Duodenal mucosa (tissue), 2 donors: Measurements from ENCODE around the gene HIRIP3.

ENCODE experiments used
- H3K27ac ChIP-seq: one replicate; pipeline ENCODE4 v1.7.0; 2013; ENCODE audit warnings: low read depth, low read length
- H3K27me3 ChIP-seq, 2 donors: one replicate each; pipeline ENCODE4 v1.7.0; 2013; ENCODE audit warnings: low read length in 2 of 2, control low read depth in 1 of 2; ENCODE audit not compliant: insufficient read depth in 2 of 2, control insufficient read depth in 1 of 2
- H3K36me3 ChIP-seq, 2 donors: one replicate each; pipeline ENCODE4 v1.7.0; 2013; ENCODE audit warnings: low read length in 2 of 2, control low read depth in 1 of 2; ENCODE audit not compliant: insufficient read depth in 2 of 2, control insufficient read depth in 1 of 2
- H3K4me1 ChIP-seq, 2 donors: one replicate each; pipeline ENCODE4 v1.7.0; 2013; ENCODE audit warnings: low read length in 2 of 2, control low read depth in 1 of 2; ENCODE audit not compliant: insufficient read depth in 2 of 2, control insufficient read depth in 1 of 2
- H3K4me3 ChIP-seq, 2 donors: one replicate each; pipeline ENCODE4 v1.7.0; 2013; ENCODE audit warnings: low read length in 2 of 2, low read depth in 1 of 2
- H3K9ac ChIP-seq, 2 donors: one replicate each; pipeline ENCODE4 v1.7.0; 2013; ENCODE audit warnings: low read length in 2 of 2, low read depth in 1 of 2
- H3K9me3 ChIP-seq, 2 donors: one replicate each; pipeline ENCODE4 v1.7.0; 2013; ENCODE audit warnings: low read length in 2 of 2, control low read depth in 1 of 2; ENCODE audit not compliant: control insufficient read depth in 1 of 2

The HIRIP3 gene

DNA sequence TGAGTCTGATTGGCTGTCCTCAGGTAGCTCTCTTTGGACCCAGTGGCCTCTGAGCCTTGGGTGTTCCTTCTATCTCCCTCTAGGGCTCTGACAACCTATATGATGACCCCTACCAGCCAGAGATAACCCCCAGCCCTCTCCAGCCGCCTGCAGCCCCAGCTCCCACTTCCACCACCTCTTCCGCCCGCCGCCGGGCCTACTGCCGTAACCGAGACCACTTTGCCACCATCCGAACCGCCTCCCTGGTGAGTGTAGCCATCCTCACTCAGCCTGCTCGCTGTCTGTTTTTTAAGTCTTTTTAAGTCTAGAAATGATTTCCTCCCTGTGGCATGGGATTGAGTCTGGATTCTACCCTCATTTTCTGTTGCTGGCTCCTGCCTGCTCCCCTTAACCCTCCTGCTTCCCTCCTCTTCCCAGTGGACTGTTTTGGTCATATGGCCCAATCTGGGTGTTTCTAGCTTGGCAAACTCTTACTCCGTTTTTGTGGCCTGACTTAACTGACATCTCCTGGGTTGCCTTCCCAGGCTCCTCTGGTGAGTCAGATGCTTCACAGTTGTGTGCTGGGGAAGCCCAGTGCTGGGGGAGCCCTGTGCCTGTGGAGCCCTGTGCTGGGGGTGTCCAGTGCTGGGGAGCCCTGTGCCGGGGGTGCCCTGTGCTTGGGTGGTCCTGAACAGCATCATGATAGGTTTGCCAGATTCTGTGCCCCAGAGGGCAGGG, 11.8 kb downstream of the HIRIP3 start:
- H3K9ac ChIP-seq = no peak overlapping the region
- H3K4me3 ChIP-seq = no peak overlapping the region
- H3K27ac ChIP-seq = no peak overlapping the region
- H3K4me1 ChIP-seq = no peaks in the 10 kb centered on the region
- no peaks in the 10 kb centered on the region for H3K27me3 ChIP-seq
- peaks cover 82 to 92% of the 10 kb centered on the region in 2 donors for H3K36me3 ChIP-seq
- H3K9me3 ChIP-seq = no peaks in the 10 kb centered on the region

DNA sequence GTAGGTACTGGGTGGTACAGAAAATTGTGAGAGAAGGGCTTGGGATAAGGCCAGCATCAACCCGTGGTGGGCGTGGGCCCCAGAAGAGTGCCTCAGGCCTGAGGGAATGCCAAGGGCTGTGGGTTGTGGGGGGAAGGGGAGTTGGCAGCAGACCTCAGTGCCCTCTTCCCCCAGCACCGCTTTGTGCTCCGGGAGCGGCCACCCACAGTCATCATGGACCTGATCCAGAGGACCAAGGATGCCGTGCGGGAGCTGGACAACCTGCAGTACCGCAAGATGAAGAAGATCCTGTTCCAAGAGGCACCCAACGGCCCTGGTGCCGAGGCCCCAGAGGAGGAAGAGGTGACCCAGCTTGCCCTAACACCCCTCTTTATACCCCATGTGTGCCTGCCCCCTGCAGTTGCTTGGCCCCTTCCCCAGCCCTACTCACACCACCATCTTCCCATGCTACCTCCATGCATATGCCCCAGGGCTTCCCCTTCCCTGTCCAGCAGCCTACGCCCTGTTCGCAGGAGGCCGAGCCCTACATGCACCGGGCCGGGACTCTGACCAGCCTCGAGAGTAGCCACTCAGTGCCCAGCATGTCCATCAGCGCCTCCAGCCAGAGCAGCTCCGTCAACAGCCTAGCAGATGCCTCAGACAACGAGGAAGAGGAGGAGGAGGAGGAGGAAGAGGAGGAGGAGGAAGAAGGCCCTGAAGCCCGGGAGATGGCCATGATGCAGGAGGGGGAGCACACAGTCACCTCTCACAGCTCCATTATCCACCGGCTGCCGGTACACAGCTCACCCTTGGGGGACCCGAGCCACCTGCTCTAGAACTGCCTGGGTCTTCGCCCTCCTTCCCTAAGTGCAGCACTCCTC, 12.6 kb downstream of the HIRIP3 start:
- no peaks in the 10 kb centered on the region for H3K27me3 ChIP-seq
- H3K4me1 ChIP-seq = no peaks in the 10 kb centered on the region
- H3K9ac ChIP-seq = no peak overlapping the region
- no peak overlapping the region for H3K27ac ChIP-seq
- H3K36me3 ChIP-seq = peaks cover 81 to 92% of the 10 kb centered on the region in 2 donors
- H3K4me3 ChIP-seq = no peak overlapping the region
- no peaks in the 10 kb centered on the region for H3K9me3 ChIP-seq

DNA sequence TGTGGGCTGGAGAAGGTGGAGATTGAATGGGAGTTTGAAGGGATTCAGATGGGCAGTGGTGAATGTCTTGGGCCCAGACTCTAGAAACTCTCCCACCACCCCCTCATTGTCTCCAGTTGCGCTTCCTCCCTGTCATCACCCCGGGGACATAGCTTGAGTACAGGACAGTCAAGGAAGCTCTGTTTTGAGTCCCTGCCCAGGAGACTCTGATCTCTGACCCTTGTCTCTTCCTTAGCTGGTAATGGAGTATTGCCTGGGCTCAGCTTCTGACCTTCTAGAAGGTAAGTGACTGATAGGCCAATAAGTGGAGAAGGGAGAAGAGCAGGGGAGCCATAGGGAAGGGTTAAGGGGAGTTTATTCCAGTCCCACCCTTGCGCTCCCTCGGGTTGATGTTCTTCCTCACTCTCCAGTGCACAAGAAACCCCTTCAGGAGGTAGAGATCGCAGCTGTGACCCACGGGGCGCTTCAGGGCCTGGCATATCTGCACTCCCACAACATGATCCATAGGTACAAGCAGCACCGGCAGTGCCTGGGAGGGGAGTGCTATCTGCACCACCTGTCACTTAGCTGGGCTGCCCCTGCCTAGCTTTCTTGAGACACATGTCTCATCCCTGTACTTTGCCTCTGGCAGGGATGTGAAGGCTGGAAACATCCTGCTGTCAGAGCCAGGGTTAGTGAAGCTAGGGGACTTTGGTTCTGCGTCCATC, 16.7 kb downstream of the HIRIP3 start:
- Histone ChIP-seq H3K4me3 (no peak overlapping the region), H3K9ac (no peak overlapping the region), H3K9me3 (no peaks in the 10 kb centered on the region), H3K27me3 (no peaks in the 10 kb centered on the region), H3K36me3 (peaks cover 50 to 61% of the 10 kb centered on the region in 2 donors), H3K27ac (no peak overlapping the region), H3K4me1 (peaks cover 27% of the 10 kb centered on the region in 2 donors)

DNA sequence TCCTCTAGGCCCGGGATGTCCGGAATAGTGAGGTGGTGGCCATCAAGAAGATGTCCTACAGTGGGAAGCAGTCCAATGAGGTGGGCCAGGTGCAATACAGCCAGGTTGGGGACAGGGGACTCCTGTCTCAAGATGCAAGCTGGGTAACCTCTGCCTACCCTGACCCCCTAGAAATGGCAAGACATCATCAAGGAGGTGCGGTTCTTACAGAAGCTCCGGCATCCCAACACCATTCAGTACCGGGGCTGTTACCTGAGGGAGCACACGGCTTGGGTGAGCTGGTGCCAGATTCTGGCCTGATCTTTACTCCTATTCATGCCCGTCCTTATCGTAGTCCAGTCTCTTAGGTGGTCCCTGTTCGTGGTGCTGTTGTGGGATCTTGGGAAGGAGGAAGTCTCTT, 17.3 kb downstream of the HIRIP3 start:
- Histone ChIP-seq H3K4me1 (peaks cover 29 to 31% of the 10 kb centered on the region in 2 donors), H3K36me3 (peaks cover 46 to 54% of the 10 kb centered on the region in 2 donors), H3K9ac (no peak overlapping the region), H3K4me3 (no peak overlapping the region), H3K27ac (no peak overlapping the region), H3K9me3 (no peaks in the 10 kb centered on the region), H3K27me3 (no peaks in the 10 kb centered on the region)

DNA sequence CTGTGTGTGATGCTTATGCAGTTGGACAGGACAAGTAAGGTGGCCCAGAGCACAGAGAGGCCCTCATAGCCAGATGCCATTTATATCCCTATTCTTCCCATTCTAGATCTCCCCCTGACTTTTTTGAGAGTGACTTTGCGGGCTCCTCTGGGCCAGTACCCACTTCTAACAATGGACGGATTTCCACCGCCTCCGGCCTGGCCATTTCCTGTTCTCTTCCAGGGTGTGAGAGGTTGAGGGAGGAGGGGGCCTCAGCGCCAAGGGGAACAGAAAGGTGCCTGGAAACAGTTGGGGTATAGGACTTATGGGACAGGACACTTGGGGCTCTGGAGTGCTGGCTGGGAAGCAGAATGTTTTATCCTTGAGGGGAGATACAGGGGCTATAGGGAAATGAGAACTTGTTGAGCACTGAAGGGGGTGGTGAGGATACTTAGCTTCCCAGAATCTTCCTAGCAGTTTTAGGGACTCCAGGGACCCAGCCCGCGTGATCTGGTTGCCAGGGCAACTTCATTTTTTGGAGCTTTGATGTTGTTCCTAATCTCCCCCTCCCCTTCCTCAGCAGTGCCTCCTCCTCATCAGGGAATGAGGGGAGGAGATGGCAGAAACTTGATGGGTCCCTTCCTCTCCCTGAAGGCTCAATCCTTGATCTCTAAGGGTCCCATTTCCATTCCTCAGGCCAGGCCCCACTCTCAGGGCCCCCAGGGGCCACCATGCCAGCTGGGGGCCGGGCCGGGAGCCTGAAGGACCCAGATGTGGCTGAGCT, 18.2 kb downstream of the HIRIP3 start:
- H3K9me3 ChIP-seq = no peaks in the 10 kb centered on the region
- H3K4me1 ChIP-seq = peaks cover 31 to 33% of the 10 kb centered on the region in 2 donors
- H3K27ac ChIP-seq = no peak overlapping the region
- H3K27me3 ChIP-seq = no peaks in the 10 kb centered on the region
- peak overlapping the region in 1 of 2 donors; percentile 96 for H3K4me3 ChIP-seq
- no peak overlapping the region for H3K9ac ChIP-seq
- peaks cover 37 to 48% of the 10 kb centered on the region in 2 donors for H3K36me3 ChIP-seq

DNA sequence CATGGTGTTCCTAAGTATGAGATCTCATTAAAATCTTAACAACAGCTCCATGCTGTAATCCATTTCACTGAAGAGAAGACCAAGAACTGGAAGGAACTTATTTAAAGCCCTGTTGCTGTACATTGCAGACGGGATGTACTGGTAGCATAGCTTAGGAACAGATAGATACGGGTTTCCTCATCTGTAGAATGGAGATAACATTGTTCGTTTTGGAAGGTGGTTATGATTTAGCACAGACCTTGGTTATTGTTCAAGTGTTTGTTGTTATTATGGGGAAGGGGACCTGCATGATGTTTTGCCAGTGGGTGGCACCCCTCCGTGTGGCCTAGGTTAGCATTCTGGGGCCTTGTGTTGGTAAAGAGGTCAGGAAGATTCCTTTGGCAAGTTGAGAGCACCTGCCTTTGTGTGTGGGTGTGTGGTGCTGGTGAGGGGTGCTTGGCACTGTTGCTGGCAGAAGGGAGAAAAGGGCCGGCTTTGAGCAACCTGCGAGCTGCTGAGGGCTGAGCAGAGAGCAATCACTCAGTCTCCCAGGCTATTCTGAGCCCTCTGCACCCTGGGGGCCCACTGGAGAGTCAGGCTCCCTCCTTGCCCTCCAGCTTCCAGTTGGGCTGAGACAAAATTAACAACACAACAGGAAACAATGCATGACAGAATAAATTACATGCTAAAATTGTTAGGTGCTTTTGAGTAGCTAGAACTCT, 19.5 kb downstream of the HIRIP3 start:
- H3K4me1 ChIP-seq = peaks cover 31 to 33% of the 10 kb centered on the region in 2 donors
- H3K27ac ChIP-seq = no peak overlapping the region
- no peaks in the 10 kb centered on the region for H3K9me3 ChIP-seq
- peak overlapping the region; percentile 60 to 91 for H3K9ac ChIP-seq
- H3K4me3 ChIP-seq = peak overlapping the region; percentile 95 to 96
- no peaks in the 10 kb centered on the region for H3K27me3 ChIP-seq
- H3K36me3 ChIP-seq = peaks cover 28 to 43% of the 10 kb centered on the region in 2 donors

DNA sequence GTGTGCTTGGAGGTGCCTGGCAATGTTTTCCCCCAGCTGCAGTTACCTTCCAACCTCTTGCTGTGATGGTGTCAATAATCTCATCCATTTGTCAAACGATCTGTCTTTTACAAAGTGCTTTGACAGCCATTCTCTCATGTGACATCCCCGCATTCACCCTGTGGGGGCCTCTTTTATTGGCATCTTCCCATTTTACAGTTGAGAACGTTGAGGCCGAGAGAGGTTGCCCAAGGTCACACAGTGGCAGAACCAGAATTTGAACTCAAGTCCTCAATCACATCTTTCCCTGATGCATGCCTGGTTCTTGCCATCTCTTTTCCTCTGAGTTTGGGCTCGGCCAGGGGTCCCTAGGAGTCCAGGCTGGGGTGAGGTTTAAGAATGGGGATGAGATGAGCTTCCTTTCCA, 20.3 kb downstream of the HIRIP3 start:
- Histone ChIP-seq H3K36me3 (peaks cover 21 to 35% of the 10 kb centered on the region in 2 donors), H3K4me3 (peak overlapping the region; percentile 95 to 96), H3K9ac (peak overlapping the region; percentile 88 to 91), H3K9me3 (no peaks in the 10 kb centered on the region), H3K27ac (no peak overlapping the region), H3K27me3 (no peaks in the 10 kb centered on the region), H3K4me1 (peaks cover 31 to 33% of the 10 kb centered on the region in 2 donors)

DNA sequence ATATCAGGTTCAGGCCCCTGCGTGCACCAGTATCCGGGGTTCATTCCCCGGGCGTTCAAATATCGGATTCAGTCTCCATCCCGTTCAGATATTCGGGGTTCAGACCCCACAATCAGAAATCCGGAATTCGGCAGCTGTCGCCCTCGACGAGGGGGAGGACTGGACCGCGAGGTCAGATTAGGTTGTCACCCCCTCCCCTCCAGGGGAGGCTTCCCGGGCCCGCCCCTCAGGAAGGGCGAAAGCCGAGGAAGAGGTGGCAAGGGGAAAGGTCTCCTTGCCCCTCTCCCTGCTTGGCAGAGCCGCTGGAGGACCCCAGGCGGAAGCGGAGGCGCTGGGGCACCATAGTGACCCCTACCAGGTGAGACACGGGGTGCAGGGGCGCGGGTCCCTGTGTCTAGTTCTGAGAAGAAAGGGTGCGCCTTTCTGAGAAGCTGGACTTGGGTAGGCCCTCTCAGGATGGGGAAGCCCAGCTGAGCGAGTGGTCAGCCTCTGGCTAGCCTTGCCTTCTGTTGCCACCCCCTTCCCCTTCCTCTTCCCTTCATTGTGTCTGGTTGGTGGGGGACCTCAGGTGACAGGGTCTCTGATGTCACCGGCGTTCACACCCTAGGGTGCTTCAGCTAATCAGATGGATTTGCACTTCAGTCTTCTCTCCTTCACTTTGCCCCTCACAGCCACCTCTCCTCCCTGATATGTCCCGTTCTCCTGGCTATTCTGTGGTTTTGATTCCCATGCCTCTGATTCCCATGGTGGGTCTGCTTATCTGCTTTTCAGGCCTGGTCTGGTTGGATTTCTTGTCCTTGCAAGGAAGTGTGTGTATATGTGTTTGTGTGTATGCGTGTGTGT, 20.9 kb downstream of the HIRIP3 start:
- peaks cover 31 to 33% of the 10 kb centered on the region in 2 donors for H3K4me1 ChIP-seq
- H3K27ac ChIP-seq = peak overlapping the region; percentile 82
- H3K27me3 ChIP-seq = no peaks in the 10 kb centered on the region
- peak overlapping the region; percentile 95 to 96 for H3K4me3 ChIP-seq
- peaks cover 15 to 32% of the 10 kb centered on the region in 2 donors for H3K36me3 ChIP-seq
- H3K9me3 ChIP-seq = no peaks in the 10 kb centered on the region
- peak overlapping the region; percentile 88 to 91 for H3K9ac ChIP-seq
